SU-DHL-6 (cell line): ENCODE measurements around the gene ALG3.

Experiments used
- EZH2phosphoT487 ChIP-seq: fragments of 200-600 bp; sonication (generic), shearing (Covaris generic); conservative IDR thresholded peaks from 2 replicates; pipeline ENCODE4 v1.6.1; 2018; ENCODE audit warnings: mild to moderate bottlenecking, antibody characterized with exemption, low read length, moderate library complexity, mixed read lengths
- TF ChIP-seq, protein P1 (sequence below): fragments of 200-600 bp; sonication (generic); IDR thresholded peaks from one replicate; pipeline ENCODE4 v1.5.1; 2017; ENCODE audit warnings: antibody characterized with exemption, mild to moderate bottlenecking, low read length, moderate library complexity; ENCODE audit not compliant: insufficient read depth, poor library complexity, severe bottlenecking

DNA sequence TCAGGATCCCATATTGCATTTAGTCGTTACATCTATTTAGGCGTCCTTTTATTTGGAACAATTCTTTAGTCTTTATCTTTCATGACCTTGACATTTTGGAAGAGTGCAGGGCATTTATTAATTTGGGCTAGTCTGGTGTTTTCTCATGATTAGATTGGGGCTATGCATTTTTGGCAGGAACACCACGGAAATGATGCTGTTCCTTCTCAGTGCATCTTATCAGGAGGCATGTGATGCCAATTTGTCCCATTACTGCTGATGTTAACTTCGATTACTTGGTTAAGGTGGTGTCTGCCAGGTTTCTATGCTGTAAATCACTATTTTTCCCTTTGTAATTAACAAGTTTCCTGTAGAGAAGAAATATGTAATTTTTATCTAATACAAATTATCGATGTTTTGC is 37.5 kb downstream of the ALG3 start:
- TF ChIP-seq, protein P1, sequence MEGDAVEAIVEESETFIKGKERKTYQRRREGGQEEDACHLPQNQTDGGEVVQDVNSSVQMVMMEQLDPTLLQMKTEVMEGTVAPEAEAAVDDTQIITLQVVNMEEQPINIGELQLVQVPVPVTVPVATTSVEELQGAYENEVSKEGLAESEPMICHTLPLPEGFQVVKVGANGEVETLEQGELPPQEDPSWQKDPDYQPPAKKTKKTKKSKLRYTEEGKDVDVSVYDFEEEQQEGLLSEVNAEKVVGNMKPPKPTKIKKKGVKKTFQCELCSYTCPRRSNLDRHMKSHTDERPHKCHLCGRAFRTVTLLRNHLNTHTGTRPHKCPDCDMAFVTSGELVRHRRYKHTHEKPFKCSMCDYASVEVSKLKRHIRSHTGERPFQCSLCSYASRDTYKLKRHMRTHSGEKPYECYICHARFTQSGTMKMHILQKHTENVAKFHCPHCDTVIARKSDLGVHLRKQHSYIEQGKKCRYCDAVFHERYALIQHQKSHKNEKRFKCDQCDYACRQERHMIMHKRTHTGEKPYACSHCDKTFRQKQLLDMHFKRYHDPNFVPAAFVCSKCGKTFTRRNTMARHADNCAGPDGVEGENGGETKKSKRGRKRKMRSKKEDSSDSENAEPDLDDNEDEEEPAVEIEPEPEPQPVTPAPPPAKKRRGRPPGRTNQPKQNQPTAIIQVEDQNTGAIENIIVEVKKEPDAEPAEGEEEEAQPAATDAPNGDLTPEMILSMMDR = no peak
- TF ChIP-seq EZH2phosphoT487 = no peak
